Coronary artery (tissue), 2 donors: ENCODE results near the gene ITM2C.

Experiments used
- DNase-seq: peaks from one replicate; pipeline ENCODE4 v3.0.0-alpha.2; 2017; ENCODE audit warnings: low spot score
- H3K27ac ChIP-seq, 2 donors: fragments of 200-600 bp; sonication (generic); one replicate each; pipeline ENCODE4 v1.5.1; 2016 to 2019
- H3K4me3 ChIP-seq: fragments of 200-600 bp; sonication (generic); 2 replicates; pipeline ENCODE4 v1.5.1; 2016; ENCODE audit warnings: mild to moderate bottlenecking, moderate library complexity
- TF ChIP-seq, protein P1 (sequence below): fragments of 200-600 bp; sonication (generic); IDR thresholded peaks from one replicate; pipeline ENCODE4 v1.5.1; 2019; ENCODE audit warnings: antibody characterized with exemption

Gene ITM2C

DNA sequence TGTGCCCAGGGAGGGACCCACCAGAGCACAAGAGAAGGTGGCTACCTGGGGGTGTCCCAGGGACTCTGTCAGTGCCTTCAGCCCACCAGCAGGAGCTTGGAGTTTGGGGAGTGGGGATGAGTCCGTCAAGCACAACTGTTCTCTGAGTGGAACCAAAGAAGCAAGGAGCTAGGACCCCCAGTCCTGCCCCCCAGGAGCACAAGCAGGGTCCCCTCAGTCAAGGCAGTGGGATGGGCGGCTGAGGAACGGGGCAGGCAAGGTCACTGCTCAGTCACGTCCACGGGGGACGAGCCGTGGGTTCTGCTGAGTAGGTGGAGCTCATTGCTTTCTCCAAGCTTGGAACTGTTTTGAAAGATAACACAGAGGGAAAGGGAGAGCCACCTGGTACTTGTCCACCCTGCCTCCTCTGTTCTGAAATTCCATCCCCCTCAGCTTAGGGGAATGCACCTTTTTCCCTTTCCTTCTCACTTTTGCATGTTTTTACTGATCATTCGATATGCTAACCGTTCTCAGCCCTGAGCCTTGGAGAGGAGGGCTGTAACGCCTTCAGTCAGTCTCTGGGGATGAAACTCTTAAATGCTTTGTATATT is 14.0 kb downstream of the ITM2C start:
- TF ChIP-seq, protein P1, sequence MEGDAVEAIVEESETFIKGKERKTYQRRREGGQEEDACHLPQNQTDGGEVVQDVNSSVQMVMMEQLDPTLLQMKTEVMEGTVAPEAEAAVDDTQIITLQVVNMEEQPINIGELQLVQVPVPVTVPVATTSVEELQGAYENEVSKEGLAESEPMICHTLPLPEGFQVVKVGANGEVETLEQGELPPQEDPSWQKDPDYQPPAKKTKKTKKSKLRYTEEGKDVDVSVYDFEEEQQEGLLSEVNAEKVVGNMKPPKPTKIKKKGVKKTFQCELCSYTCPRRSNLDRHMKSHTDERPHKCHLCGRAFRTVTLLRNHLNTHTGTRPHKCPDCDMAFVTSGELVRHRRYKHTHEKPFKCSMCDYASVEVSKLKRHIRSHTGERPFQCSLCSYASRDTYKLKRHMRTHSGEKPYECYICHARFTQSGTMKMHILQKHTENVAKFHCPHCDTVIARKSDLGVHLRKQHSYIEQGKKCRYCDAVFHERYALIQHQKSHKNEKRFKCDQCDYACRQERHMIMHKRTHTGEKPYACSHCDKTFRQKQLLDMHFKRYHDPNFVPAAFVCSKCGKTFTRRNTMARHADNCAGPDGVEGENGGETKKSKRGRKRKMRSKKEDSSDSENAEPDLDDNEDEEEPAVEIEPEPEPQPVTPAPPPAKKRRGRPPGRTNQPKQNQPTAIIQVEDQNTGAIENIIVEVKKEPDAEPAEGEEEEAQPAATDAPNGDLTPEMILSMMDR = no peak
- peak; percentile 60 for DNase-seq
- Histone ChIP-seq H3K27ac (no peak overlapping the region), H3K4me3 (no peak overlapping the region)

DNA sequence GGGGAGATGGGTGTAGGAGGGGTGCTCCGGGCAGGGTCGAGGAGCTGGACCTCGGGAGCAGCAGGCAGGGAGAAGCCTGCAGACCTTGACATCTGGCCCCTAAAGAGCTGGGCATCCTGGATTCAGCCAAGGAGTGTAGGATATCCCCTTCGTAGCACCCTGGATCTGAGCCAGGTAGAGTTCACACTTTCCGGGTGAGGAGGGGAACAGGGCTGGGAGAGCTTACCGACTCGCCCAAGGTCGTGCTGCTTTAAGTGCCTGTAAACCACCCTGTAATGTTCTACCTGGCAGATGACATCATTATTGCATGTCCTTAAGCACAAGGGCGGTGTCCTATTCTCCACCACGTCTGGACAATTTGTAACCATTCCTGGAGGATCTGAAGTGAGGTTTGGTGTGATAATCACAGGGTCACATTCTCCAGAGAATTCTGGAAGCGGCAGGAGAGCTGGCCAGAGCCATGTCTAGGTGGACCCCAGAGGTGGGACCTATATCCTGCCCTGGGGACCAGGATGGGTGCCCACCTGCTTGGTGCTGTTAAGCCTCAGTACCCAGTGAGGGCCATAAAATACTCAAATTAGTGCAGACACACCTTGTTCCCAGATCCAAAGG is 14.6 kb downstream of the ITM2C start:
- Histone ChIP-seq H3K27ac (no peak overlapping the region), H3K4me3 (no peak overlapping the region)
- TF ChIP-seq, protein P1 = no peak
- DNase-seq = peak; percentile 53

DNA sequence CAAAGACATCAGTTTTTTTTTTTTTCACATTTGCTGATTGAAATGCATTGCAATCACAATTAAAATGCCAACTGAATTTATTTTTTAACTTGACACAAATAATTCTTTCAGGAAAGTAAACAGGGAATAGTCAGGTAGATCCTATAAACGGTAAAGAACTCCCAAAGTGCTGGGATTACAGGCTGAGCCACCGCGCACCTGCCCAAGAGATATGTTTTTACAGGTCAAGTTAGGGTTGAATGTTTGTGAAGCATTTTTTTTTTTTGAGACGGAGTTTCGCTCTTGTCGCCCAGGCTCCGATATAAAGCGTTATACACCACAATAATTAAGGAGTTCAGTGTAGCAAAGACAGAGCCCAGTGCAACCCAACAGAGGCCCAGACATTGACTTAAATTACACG is 15.1 kb downstream of the ITM2C start:
- TF ChIP-seq, protein P1 = no peak
- H3K4me3 ChIP-seq = no peak overlapping the region
- DNase-seq = no peak
- H3K27ac ChIP-seq = no peak overlapping the region

DNA sequence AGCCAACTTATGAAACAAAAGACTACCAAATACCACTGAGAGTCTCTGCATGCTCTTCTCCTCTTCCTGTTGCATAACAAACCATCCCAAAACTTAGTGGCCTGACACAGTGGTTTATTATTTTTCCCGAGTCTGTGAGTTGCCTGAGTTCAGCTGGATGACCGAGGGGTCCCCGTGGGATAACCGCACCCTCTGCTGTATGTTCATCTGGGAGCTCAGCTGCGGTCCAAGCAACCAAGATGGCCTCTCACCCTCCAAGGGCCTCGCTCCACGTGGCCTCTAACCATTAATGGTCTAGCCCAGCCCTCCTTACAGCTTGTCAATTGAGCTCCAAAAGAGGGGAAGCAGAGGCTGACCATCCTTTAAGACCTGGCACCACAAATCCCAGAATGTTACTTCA is 17.1 kb downstream of the ITM2C start:
- H3K27ac ChIP-seq = no peak overlapping the region
- TF ChIP-seq, protein P1 = no peak
- H3K4me3 ChIP-seq = no peak overlapping the region
- DNase-seq = no peak

DNA sequence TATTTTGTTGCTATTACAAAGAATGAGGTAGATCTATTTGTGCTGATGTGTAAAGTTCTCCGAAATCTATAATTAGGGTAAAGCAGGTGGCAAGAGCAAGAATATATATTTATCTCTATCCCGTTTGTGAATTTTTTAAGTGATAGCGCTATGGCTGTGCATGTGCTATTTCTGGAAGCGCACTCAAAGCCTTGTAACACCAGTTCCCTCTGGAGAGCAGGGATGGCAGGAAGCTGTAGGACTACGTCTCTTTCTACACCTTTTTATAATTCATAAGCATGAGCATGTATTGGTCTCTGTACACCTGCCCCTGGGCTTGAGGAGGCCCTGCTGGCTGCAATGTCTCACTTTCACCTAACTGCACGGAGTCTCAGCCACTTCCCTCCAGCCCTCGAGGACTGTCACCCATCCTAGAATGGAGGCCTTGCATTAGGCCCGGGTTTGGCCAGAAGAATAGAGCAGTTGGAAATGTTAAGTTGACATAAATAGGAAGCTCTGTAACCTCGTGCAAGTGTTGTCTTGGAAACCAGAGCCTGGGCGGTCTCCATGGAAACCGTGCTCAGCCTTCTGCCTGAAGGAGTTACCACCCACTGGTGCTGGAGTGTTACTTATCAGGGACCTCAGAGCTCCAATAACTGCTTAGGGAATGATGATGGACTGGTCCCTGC is 20.9 kb downstream of the ITM2C start:
- Histone ChIP-seq H3K4me3 (no peak overlapping the region), H3K27ac (no peak overlapping the region)
- TF ChIP-seq, protein P1 = no peak
- no peak for DNase-seq

DNA sequence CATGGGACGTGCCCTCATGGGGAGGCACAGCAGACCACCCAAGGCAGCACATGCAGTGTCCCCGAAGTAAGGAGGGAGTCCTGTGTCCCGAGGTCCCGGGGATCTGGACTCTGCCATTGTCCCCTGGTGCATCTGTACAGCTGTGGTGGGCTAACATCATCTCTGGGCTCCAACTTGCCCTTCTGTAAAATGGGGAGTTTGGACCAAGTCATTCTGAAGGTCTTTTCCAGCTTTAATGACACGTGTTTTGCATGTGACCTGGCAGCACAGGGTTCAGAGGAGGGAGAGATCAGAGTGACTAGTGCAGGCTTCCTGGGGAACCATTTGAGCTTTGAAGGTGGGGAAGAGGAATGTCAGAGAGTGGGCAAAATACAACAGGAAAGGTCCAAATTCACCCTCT is 21.5 kb downstream of the ITM2C start:
- TF ChIP-seq, protein P1 = no peak
- H3K4me3 ChIP-seq = no peak overlapping the region
- DNase-seq = no peak
- H3K27ac ChIP-seq = no peak overlapping the region

DNA sequence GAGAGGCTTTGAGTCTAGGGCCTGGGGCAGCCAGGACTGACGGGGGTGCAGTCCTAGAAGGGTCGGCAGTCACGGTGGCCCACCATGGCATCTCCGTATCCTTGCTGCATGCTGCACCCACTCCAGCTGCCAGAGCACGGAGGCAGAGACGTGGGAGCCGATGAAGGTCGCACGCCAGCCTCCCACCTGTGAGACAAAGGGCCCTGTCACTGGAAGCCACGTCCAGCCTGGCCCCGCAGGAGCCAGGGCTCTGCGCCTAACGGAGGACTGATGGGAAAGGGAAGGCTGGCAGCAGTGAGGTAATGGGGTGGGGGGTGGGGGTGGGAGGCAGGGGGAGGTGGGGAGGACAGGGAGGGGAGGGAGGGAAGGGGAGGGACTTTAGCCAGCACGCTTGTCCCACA is 21.9 kb downstream of the ITM2C start:
- TF ChIP-seq, protein P1 = no peak
- DNase-seq = no peak
- Histone ChIP-seq H3K27ac (no peak overlapping the region), H3K4me3 (no peak overlapping the region)
